ENCODE results near the gene SGPL1.
"Not testable (repeated sequence)": the region's sequence is repeated elsewhere in the genome, so short reads cannot be mapped to it uniquely, and the experiment has no call there.

The SGPL1 gene

GRCh38 chr10:70910486-70911341 is 95.0 kb downstream of the SGPL1 start:
- Mint-ChIP-seq H3K9me3 (peaks cover 8% of the 10 kb centered on the region), H3K4me3 (no peak overlapping the region), H3K36me3 (ENCODE audit: low read depth) (no peaks in the 10 kb centered on the region), H3K27me3 (peaks cover 17% of the 10 kb centered on the region), H3K4me1 (ENCODE audit: low read depth) (no peaks in the 10 kb centered on the region), H3K27ac (no peak overlapping the region)
- intact Hi-C loops (cut with micrococcal nuclease): no loop called here

GRCh38 chr10:70911386-70911785 is 95.6 kb downstream of the SGPL1 start:
- intact Hi-C loops (cut with micrococcal nuclease): no loop called here
- Mint-ChIP-seq H3K4me1 (ENCODE audit: low read depth) (no peaks in the 10 kb centered on the region), H3K27me3 (peaks cover 17% of the 10 kb centered on the region), H3K27ac (no peak overlapping the region), H3K36me3 (ENCODE audit: low read depth) (no peaks in the 10 kb centered on the region), H3K9me3 (peaks cover 8% of the 10 kb centered on the region), H3K4me3 (no peak overlapping the region)

GRCh38 chr10:70912556-70912955 is 96.8 kb downstream of the SGPL1 start:
- Mint-ChIP-seq H3K4me1 (ENCODE audit: low read depth) (no peaks in the 10 kb centered on the region), H3K27me3 (peaks cover 19% of the 10 kb centered on the region), H3K36me3 (ENCODE audit: low read depth) (no peaks in the 10 kb centered on the region), H3K27ac (no peak overlapping the region), H3K4me3 (no peak overlapping the region), H3K9me3 (peaks cover 8% of the 10 kb centered on the region)
- intact Hi-C loops (cut with micrococcal nuclease): no loop called here

DNA sequence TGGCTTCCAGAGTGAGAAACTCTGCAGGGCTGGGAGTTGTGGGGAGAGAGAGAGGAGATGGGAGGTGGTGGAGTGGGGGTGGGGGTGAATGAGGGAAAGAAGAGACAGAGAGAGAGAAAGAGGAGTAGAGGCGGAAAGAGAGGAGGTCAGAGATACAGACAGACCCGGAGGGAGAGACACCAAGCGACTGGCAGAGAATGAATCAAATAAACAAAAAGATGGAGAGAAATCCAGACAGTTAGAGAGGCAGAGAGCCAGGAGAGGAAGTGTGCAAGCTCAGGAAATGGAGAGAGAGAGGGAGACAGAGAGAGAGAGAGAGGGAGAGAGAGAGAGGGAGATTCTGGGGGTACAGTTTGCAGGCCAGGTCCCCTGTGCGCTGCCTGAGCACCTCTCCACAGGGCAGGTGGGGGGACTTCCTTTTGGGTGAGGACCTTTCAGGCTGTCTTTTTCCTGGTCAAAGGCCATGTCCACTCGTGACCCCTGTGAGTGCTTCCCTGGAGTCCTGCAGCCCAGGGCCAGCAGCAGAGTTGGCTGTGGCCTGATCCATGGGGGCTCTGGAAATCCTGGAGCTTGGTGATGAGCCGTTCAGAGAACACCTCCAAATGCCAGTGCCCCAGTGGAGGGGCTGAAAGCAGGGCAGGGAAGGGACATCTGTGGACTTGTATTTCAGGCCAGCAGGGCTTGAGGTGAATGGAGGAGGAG is 97.6 kb downstream of the SGPL1 start:
- no peaks in the 10 kb centered on the region for H3K4me1 Mint-ChIP-seq (ENCODE audit: low read depth)
- no peak overlapping the region for H3K4me3 Mint-ChIP-seq
- H3K27ac Mint-ChIP-seq: no peak overlapping the region
- intact Hi-C loops (cut with micrococcal nuclease): no loop called here
- H3K9me3 Mint-ChIP-seq: peaks cover 8% of the 10 kb centered on the region
- no peaks in the 10 kb centered on the region for H3K36me3 Mint-ChIP-seq (ENCODE audit: low read depth)
- H3K27me3 Mint-ChIP-seq: peaks cover 15% of the 10 kb centered on the region

DNA sequence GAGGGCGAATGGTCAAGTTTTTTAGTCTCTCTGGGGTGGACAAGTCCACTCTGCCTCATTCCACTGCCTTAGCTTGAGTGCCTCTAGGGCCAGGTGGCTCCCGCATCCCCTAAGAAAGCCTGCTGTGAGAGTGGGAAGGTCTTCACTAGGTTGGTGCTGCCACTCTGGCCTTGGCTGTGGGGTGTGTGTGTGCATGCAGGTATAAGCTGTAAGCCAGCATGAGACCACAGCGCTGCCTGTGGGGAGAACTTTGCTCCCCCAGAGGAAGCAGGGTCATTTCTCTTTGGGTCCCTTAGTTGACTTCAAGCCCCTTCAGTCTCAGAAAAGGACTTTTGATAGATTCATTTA is 98.1 kb downstream of the SGPL1 start:
- Mint-ChIP-seq H3K36me3 (ENCODE audit: low read depth) (no peaks in the 10 kb centered on the region), H3K27me3 (peaks cover 15% of the 10 kb centered on the region), H3K9me3 (peaks cover 8% of the 10 kb centered on the region), H3K27ac (no peak overlapping the region), H3K4me3 (no peak overlapping the region), H3K4me1 (ENCODE audit: low read depth) (no peaks in the 10 kb centered on the region)
- intact Hi-C loops (cut with micrococcal nuclease): no loop called here

- intact Hi-C loops (cut with micrococcal nuclease): no loop called here
- Mint-ChIP-seq H3K9me3 (peaks cover 8% of the 10 kb centered on the region), H3K27me3 (peaks cover 16% of the 10 kb centered on the region), H3K4me1 (ENCODE audit: low read depth) (no peaks in the 10 kb centered on the region), H3K4me3 (no peak overlapping the region), H3K27ac (no peak overlapping the region), H3K36me3 (ENCODE audit: low read depth) (no peaks in the 10 kb centered on the region)
Measured at GRCh38 chr10:70914316-70914864, 98.6 kb downstream of the SGPL1 start.

DNA sequence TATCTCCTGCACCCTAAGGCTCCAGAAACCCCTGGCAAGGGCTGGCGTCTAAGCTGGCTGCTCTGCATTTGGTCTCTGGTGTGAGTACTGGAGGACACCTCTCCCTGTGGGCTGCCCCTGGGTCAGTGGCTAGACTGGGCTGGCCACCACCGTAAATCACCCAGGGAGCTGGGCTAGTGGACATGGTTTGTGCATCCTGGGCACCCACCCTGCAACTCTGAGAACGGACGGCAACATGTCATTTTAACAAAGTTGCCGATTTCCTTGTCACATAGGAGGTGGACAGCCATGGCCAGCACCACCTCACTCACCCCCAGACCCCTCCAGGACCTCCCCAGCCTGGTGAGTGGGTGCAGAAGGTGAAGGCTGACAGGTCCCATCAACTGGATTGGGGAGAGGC is 99.5 kb downstream of the SGPL1 start:
- H3K36me3 Mint-ChIP-seq (ENCODE audit: low read depth): no peaks in the 10 kb centered on the region
- peaks cover 15% of the 10 kb centered on the region for H3K27me3 Mint-ChIP-seq
- no peak overlapping the region for H3K27ac Mint-ChIP-seq
- no peak overlapping the region for H3K4me3 Mint-ChIP-seq
- peaks cover 8% of the 10 kb centered on the region for H3K9me3 Mint-ChIP-seq
- intact Hi-C loops (cut with micrococcal nuclease): no loop called here
- no peaks in the 10 kb centered on the region for H3K4me1 Mint-ChIP-seq (ENCODE audit: low read depth)

GRCh38 chr10:70915806-70916205 is 100.1 kb downstream of the SGPL1 start:
- H3K4me3 Mint-ChIP-seq: no peak overlapping the region
- peaks cover 8% of the 10 kb centered on the region for H3K9me3 Mint-ChIP-seq
- intact Hi-C loops (cut with micrococcal nuclease): no loop called here
- H3K27me3 Mint-ChIP-seq: peaks cover 16% of the 10 kb centered on the region
- H3K36me3 Mint-ChIP-seq (ENCODE audit: low read depth): no peaks in the 10 kb centered on the region
- H3K4me1 Mint-ChIP-seq (ENCODE audit: low read depth): no peaks in the 10 kb centered on the region
- no peak overlapping the region for H3K27ac Mint-ChIP-seq

- intact Hi-C loops (cut with micrococcal nuclease): no loop called here
- Mint-ChIP-seq H3K27ac (no peak overlapping the region), H3K9me3 (peaks cover 8% of the 10 kb centered on the region)
Measured at GRCh38 chr10:70916241-70916640, 100.5 kb downstream of the SGPL1 start.

DNA sequence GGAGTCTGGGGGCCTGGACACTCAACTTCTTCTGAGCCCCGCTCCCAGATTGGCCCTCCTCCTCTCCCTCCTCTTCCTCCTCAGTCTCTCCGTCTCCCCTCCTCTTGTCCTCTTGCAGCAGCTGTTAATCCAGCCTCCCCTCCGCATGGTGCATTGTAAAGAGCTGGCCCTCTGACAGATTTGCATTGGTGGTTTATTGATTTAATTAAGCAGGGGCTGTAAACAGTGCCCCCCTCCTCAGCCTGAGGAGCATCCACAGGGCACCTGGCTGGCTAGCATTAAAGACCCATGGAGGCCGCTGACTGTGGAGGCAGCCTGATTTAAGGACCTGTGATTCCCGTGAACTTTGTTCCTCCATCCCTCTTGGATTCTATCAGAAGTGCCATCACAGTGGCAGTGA is 101.5 kb downstream of the SGPL1 start:
- peaks cover 15% of the 10 kb centered on the region for H3K27me3 Mint-ChIP-seq
- no peak overlapping the region for H3K27ac Mint-ChIP-seq
- intact Hi-C loops (cut with micrococcal nuclease): no loop called here
- H3K4me3 Mint-ChIP-seq: no peak overlapping the region
- H3K4me1 Mint-ChIP-seq (ENCODE audit: low read depth): no peaks in the 10 kb centered on the region
- no peaks in the 10 kb centered on the region for H3K36me3 Mint-ChIP-seq (ENCODE audit: low read depth)
- H3K9me3 Mint-ChIP-seq: peaks cover 2% of the 10 kb centered on the region

More at GRCh38 chr10:70916241-70916640, 100.5 kb downstream of the SGPL1 start:
- Mint-ChIP-seq H3K4me1 (ENCODE audit: low read depth) (no peaks in the 10 kb centered on the region), H3K27me3 (peaks cover 16% of the 10 kb centered on the region), H3K4me3 (no peak overlapping the region), H3K36me3 (ENCODE audit: low read depth) (no peaks in the 10 kb centered on the region)

GRCh38 chr10:70917635-70918034 is 101.9 kb downstream of the SGPL1 start:
- Mint-ChIP-seq H3K4me1 (ENCODE audit: low read depth) (no peaks in the 10 kb centered on the region), H3K36me3 (ENCODE audit: low read depth) (no peaks in the 10 kb centered on the region), H3K27ac (no peak overlapping the region), H3K9me3 (no peaks in the 10 kb centered on the region), H3K27me3 (peaks cover 13% of the 10 kb centered on the region), H3K4me3 (no peak overlapping the region)
- intact Hi-C loops (cut with micrococcal nuclease): no loop called here

GRCh38 chr10:70918851-70919530 is 103.2 kb downstream of the SGPL1 start:
- no peak overlapping the region for H3K27ac Mint-ChIP-seq
- peaks cover 11% of the 10 kb centered on the region for H3K27me3 Mint-ChIP-seq

DNA sequence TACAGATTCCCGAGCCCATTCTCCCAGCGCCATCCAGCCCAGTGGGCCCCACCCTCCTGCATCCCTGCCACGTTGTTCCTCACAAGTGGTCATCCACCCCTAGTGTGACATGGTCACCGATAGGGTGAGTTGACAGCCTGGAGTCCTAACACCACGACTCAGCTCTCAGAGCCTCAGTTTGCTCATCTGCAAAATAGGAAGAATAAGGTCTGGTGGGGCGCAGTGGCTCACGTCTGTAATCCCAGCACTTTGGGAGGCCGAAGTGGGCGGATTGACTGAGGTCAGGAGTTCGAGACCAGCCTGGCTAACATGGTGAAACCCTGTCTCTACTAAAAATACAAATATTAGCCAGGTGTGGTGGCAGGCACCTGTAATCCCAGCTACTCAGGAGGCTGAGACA is 104.2 kb downstream of the SGPL1 start:
- H3K4me3 Mint-ChIP-seq; H3K36me3 Mint-ChIP-seq (ENCODE audit: low read depth); intact Hi-C loops (cut with micrococcal nuclease); H3K4me1 Mint-ChIP-seq (ENCODE audit: low read depth); H3K27ac Mint-ChIP-seq; H3K9me3 Mint-ChIP-seq: not testable (repeated sequence)
- H3K27me3 Mint-ChIP-seq: peaks cover 11% of the 10 kb centered on the region

More at GRCh38 chr10:70918851-70919530, 103.2 kb downstream of the SGPL1 start:
- intact Hi-C loops (cut with micrococcal nuclease): no loop called here
- Mint-ChIP-seq H3K4me3 (no peak overlapping the region), H3K4me1 (ENCODE audit: low read depth) (no peaks in the 10 kb centered on the region), H3K36me3 (ENCODE audit: low read depth) (no peaks in the 10 kb centered on the region), H3K9me3 (no peaks in the 10 kb centered on the region)

DNA sequence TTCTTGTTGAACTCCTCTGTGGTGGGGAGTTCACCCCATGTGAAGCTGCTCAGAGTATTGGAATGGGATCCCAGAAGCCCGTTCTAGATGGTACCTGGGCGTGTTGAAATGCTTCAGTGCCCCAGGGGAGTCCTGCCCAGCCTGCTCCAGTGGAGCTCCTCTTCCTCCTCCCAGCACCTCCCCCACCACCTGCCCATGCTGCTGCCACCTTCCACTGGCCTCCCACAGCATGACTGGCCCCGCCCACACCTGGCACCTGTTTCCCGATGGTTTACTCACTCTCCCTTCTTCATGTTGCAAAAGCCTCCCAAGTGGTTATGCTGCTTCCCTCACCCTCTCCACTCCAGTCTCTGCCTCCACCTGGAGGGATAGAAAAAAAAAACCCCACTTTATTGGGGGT is 104.8 kb downstream of the SGPL1 start:
- peaks cover 16% of the 10 kb centered on the region for H3K27me3 Mint-ChIP-seq
- no peaks in the 10 kb centered on the region for H3K9me3 Mint-ChIP-seq
- H3K4me1 Mint-ChIP-seq (ENCODE audit: low read depth): peaks cover 5% of the 10 kb centered on the region
- H3K27ac Mint-ChIP-seq: no peak overlapping the region
- intact Hi-C loops (cut with micrococcal nuclease): no loop called here
- no peaks in the 10 kb centered on the region for H3K36me3 Mint-ChIP-seq (ENCODE audit: low read depth)
- H3K4me3 Mint-ChIP-seq: no peak overlapping the region
